Mesangial cell (primary cell): ENCODE data around the gene RGS12. TPM values are rescaled to one million over a fixed set of nuclear protein-coding genes. Genes with fewer than 3 reads are reported as not detected.

Source experiments
- total RNA-seq: library from RNA; depleted of rRNA; stranded (reverse); fragments of >200 nt; gene quantifications from 2 replicates; pipeline ENCODE4 v1.2.3, GENCODE V29; 2015

RGS12 gene, protein sequence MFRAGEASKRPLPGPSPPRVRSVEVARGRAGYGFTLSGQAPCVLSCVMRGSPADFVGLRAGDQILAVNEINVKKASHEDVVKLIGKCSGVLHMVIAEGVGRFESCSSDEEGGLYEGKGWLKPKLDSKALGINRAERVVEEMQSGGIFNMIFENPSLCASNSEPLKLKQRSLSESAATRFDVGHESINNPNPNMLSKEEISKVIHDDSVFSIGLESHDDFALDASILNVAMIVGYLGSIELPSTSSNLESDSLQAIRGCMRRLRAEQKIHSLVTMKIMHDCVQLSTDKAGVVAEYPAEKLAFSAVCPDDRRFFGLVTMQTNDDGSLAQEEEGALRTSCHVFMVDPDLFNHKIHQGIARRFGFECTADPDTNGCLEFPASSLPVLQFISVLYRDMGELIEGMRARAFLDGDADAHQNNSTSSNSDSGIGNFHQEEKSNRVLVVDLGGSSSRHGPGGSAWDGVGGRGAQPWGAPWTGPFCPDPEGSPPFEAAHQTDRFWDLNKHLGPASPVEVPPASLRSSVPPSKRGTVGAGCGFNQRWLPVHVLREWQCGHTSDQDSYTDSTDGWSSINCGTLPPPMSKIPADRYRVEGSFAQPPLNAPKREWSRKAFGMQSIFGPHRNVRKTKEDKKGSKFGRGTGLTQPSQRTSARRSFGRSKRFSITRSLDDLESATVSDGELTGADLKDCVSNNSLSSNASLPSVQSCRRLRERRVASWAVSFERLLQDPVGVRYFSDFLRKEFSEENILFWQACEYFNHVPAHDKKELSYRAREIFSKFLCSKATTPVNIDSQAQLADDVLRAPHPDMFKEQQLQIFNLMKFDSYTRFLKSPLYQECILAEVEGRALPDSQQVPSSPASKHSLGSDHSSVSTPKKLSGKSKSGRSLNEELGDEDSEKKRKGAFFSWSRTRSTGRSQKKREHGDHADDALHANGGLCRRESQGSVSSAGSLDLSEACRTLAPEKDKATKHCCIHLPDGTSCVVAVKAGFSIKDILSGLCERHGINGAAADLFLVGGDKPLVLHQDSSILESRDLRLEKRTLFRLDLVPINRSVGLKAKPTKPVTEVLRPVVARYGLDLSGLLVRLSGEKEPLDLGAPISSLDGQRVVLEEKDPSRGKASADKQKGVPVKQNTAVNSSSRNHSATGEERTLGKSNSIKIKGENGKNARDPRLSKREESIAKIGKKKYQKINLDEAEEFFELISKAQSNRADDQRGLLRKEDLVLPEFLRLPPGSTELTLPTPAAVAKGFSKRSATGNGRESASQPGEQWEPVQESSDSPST (N-terminal part only)
- total RNA-seq: 14.3 and 15.6 TPM in 2 replicates

DNA sequence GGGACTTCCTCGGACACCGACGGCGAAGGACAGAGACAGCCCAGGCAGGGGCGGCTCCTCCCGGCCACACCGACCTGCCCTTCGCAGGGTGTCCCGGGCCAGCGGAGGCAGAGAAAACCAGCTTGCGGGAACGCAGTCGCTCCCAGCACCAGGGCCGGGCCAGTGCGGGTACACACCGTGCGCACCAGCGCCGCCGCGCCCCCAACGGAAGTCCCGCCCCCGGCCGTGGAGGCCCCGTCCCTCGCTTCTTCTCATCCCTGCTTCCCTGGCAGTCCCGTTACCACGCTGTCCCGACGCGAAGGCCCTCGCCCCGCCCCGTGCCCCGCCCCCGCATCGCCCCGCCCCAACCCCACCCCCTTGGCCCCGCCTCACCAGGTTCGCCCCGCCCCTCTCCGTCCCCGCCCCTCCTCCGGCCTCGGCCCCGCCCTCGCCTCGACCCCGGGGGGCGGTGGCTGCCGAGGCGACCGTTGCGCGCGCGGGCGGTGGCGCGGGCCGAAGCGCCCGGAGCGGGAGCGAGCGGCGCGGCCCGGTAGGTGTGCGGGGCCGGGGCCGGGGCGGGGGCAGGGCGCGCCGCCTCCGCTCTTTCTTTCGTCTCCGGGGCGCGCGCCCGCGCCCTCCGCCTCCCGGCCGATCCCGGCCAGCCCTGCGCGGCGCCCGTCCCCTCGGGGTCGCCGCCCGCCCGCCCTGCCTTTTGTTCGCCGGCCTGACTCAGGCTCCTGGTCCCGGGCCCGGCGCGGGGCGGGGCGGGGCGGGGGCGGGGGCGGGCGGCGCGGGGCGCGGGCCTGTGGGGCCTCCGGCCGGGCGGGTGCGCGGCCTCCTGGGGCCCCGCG lies at the start of gene RGS12:
TSS of gene RGS12 (plus strand) at position 451 of the 830 bp plus-strand sequence. CDS start 23,150 bp downstream, outside the sequence.

DNA sequence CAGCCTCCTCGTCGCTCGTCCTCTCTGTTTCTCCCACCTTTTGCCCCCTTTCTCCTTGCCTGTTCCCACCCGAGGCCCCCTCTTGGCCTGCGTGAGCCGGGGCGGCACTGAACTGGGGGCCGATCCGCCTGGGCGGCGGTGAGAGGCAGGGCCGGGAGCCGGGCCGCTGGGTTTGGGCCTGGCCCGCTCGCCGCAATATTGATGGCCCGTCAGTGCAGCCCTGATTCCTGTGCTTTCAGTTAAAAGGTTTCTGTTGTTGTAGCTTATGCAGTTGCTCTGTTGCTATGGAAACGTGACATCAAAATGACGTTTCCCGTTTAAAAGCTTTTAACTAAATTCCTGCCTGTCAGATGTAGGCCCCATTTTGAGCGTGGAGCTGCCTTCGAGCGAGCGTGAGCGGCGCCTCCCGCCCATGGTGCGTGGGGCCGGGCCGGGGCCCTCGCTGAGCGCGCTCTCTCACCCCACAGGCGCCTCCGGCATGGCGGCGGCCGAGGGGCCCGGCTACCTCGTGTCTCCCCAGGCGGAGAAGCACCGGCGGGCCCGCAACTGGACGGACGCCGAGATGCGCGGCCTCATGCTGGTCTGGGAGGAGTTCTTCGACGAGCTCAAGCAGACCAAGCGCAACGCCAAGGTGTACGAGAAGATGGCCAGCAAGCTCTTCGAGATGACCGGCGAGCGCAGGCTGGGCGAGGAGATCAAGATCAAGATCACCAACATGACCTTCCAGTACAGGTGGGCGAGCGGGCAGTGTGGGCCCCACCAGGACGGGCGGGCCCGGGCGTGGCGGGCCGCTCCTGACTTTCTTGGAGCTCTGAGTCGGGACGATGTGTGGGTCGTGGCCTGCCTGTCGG lies 43.8 kb upstream of the RGS12 start, which contains the start of gene MSANTD1:
TSS of gene MSANTD1 (plus strand) at position 349 of the 851 bp plus-strand sequence. CDS start at position 413, 64 bp downstream.

Other genes starting within 250 kb of the RGS12 start
- not detected in 2 replicates for gene HTT-AS, start 218.5 kb upstream of the RGS12 start, total RNA-seq
- 40.2 and 45.5 TPM in 2 replicates for gene HTT, start 218.3 kb upstream of the RGS12 start, total RNA-seq
- gene MSANTD1, start 43.9 kb upstream of the RGS12 start, total RNA-seq: 0.16 and 0.25 TPM in 2 replicates
- gene HGFAC, start 148.9 kb downstream of the RGS12 start, total RNA-seq: not detected in 2 replicates
- 1.5 and 8.6 TPM in 2 replicates for gene DOK7, start 170.3 kb downstream of the RGS12 start, total RNA-seq
- gene LRPAP1, start 239.4 kb downstream of the RGS12 start, total RNA-seq: 82.3 and 104 TPM in 2 replicates